SK-N-SH (cell line): Measurements from ENCODE around the gene PCMT1. TPM values are rescaled to one million over a fixed set of nuclear protein-coding genes. Genes with fewer than 3 reads are reported as not detected.

Experiments
- CTCF ChIA-PET: fragments of 300-600, 350-600 bp; formaldehyde crosslinking; extraction: SDS; loops from one replicate; lab custom pipeline; 2021; lab: Yijun Ruan, JAX
- POLR2A ChIA-PET: fragments of 350-600 bp; sonication (Branson Sonifier 250); formaldehyde crosslinking; extraction: SDS; loops from one replicate; lab custom pipeline; 2020; ENCODE audit warnings: antibody characterized with exemption, inconsistent platforms; lab: Yijun Ruan, JAX
- DNase-seq: peaks from one replicate; pipeline ENCODE4 v3.0.0; 2012
- H2AFZ ChIP-seq: fragments of 200-600 bp; sonication (generic); 2 replicates; pipeline ENCODE4 v1.8.1; 2016; ENCODE audit warnings: antibody characterized with exemption, mild to moderate bottlenecking, low read depth
- H3F3A ChIP-seq: fragments of 200-600 bp; sonication (generic); replicated peaks from 2 replicates; pipeline ENCODE3; 2016; ENCODE audit warnings: antibody characterized with exemption, mild to moderate bottlenecking; ENCODE audit not compliant: insufficient read depth
- H3K27ac ChIP-seq, 2 experiments: fragments of 200-500 bp in 1 of 2; fragments of 200-600 bp in 1 of 2; sonication (Bioruptor generic) in 1 of 2; sonication (generic), shearing (Covaris generic) in 1 of 2; 2 replicates each; pipeline versions ENCODE4 v1.5.1 to v1.6.1; 2014 to 2016; ENCODE audit warnings: low read depth in 2 of 2, inconsistent platforms in 1 of 2, low read length in 1 of 2, mild to moderate bottlenecking in 1 of 2, mixed read lengths in 1 of 2
- H3K27me3 ChIP-seq: fragments of 200-600 bp; sonication (generic), shearing (Covaris generic); 2 replicates; pipeline ENCODE4 v1.6.1; 2016; ENCODE audit warnings: mixed run types; ENCODE audit not compliant: insufficient read depth
- H3K36me3 ChIP-seq, 2 experiments: fragments of 200-500 bp in 1 of 2; fragments of 200-600 bp in 1 of 2; sonication (Bioruptor generic) in 1 of 2; sonication (generic) in 1 of 2; replicated peaks in 1 of 2; 2 replicates each; pipeline versions ENCODE3 to v1.5.1; 2014 to 2016; ENCODE audit warnings: low read length in 1 of 2, mild to moderate bottlenecking in 1 of 2; ENCODE audit not compliant: insufficient read depth in 2 of 2, control insufficient read depth in 1 of 2
- H3K4me1 ChIP-seq, 2 experiments: fragments of 200-500 bp in 1 of 2; fragments of 200-600 bp in 1 of 2; sonication (Bioruptor generic) in 1 of 2; sonication (generic), shearing (Covaris generic) in 1 of 2; 2 replicates each; pipeline versions ENCODE4 v1.5.1 to v1.6.1; 2014 to 2016; ENCODE audit warnings: low read depth in 1 of 2, low read length in 1 of 2, mixed run types in 1 of 2; ENCODE audit not compliant: insufficient read depth in 2 of 2, control insufficient read depth in 1 of 2
- H3K4me2 ChIP-seq: fragments of 200-600 bp; sonication (generic), shearing (Covaris generic); 2 replicates; pipeline ENCODE4 v1.6.1; 2017; ENCODE audit warnings: mixed run types
- H3K4me3 ChIP-seq, 2 experiments: fragments of 200-500 bp in 1 of 2; fragments of 200-600 bp in 1 of 2; sonication (Bioruptor generic) in 1 of 2; sonication (generic), shearing (Covaris generic) in 1 of 2; 2 replicates each; pipeline versions ENCODE4 v1.5.1 to v1.8.1; 2014 to 2016; ENCODE audit warnings: low read depth in 2 of 2, inconsistent platforms in 1 of 2, low read length in 1 of 2, mild to moderate bottlenecking in 1 of 2, mixed read lengths in 1 of 2, moderate library complexity in 1 of 2
- H3K79me2 ChIP-seq: fragments of 200-600 bp; sonication (generic); 2 replicates; pipeline ENCODE4 v1.8.1; 2017; ENCODE audit warnings: mild to moderate bottlenecking; ENCODE audit not compliant: insufficient read depth
- H3K9ac ChIP-seq: fragments of 200-600 bp; sonication (generic); 2 replicates; pipeline ENCODE4 v1.6.1; 2017; ENCODE audit warnings: mixed run types
- H3K9me2 ChIP-seq: fragments of 200-600 bp; sonication (generic); 2 replicates; pipeline ENCODE4 v1.6.1; 2017; ENCODE audit warnings: mixed run types
- H3K9me3 ChIP-seq: fragments of 200-600 bp; sonication (generic); 2 replicates; pipeline ENCODE4 v1.6.1; 2017; ENCODE audit warnings: mixed run types, mild to moderate bottlenecking, moderate library complexity
- H4K20me1 ChIP-seq: fragments of 200-600 bp; sonication (generic); 2 replicates; pipeline ENCODE4 v1.6.1; 2017; ENCODE audit warnings: mild to moderate bottlenecking, mixed run types; ENCODE audit not compliant: insufficient read depth
- FOXM1 ChIP-seq: IDR thresholded peaks from 2 replicates; pipeline ENCODE4 v1.4.0; 2012; ENCODE audit warnings: low read depth, mild to moderate bottlenecking
- GATA2 ChIP-seq: sonication (generic); formaldehyde crosslinking; IDR thresholded peaks from 2 replicates; pipeline ENCODE4 v1.5.0; 2020; ENCODE audit warnings: mild to moderate bottlenecking, missing genetic modification reagents
- JUND ChIP-seq: IDR thresholded peaks from 2 replicates; pipeline ENCODE4 v1.4.0; 2012
- MAX ChIP-seq: IDR thresholded peaks from 2 replicates; pipeline ENCODE4 v1.4.0; 2012; ENCODE audit warnings: low read depth
- MEF2A ChIP-seq: IDR thresholded peaks from 2 replicates; pipeline ENCODE4 v1.4.0; 2012; ENCODE audit warnings: low read depth, borderline replicate concordance
- MXI1 ChIP-seq: IDR thresholded peaks from 2 replicates; pipeline ENCODE4 v1.6.1; 2012; ENCODE audit warnings: mild to moderate bottlenecking, low read depth, low read length, improper control_type of control experiment
- RAD21 ChIP-seq: IDR thresholded peaks from 2 replicates; pipeline ENCODE4 v1.6.1; 2012; ENCODE audit warnings: mild to moderate bottlenecking, low read length
- REST ChIP-seq: IDR thresholded peaks from 2 replicates; pipeline ENCODE4 v1.6.1; 2012; ENCODE audit warnings: mild to moderate bottlenecking, low read depth, low read length, moderate library complexity
- SMC3 ChIP-seq: IDR thresholded peaks from 2 replicates; pipeline ENCODE4 v1.6.1; 2012; ENCODE audit warnings: low read depth, low read length, improper control_type of control experiment
- TAF1 ChIP-seq: IDR thresholded peaks from 2 replicates; pipeline ENCODE4 v1.6.1; 2012; ENCODE audit warnings: low read depth, mild to moderate bottlenecking, low read length, moderate library complexity, borderline replicate concordance
- TCF12 ChIP-seq: IDR thresholded peaks from 2 replicates; pipeline ENCODE4 v1.4.0; 2012
- USF1 ChIP-seq: IDR thresholded peaks from 2 replicates; pipeline ENCODE4 v1.4.0; 2012; ENCODE audit warnings: low read depth, borderline replicate concordance
- WGBS: methylation state at CpG from one replicate; pipeline ENCODE4 v1.1.6; 2017; ENCODE audit warnings: low lambda C conversion rate; 5-methylcytosine and 5-hydroxymethylcytosine counted together
- polyA plus RNA-seq, 3 experiments: library from polyadenylated mRNA; depleted of rRNA; stranded (reverse); fragments of >200 nt; gene quantifications; 2 replicates each; pipeline ENCODE4 v1.2.3, GENCODE V29; 2012

Gene PCMT1
- polyA plus RNA-seq, 1 of the 3 experiments (the other 2 are of a cell fraction) = 190 TPM

GRCh38 chr6:149777624-149778023, 28.1 kb downstream of the PCMT1 start:
- H3K4me3 ChIP-seq = no peak overlapping the region
- H3K27ac ChIP-seq = no peak overlapping the region
- no peaks in the 10 kb centered on the region for H4K20me1 ChIP-seq
- no peak overlapping the region for H3K4me2 ChIP-seq
- 100% methylated on average over 1 of the region's 1 CpG for WGBS
- no peak for DNase-seq
- ChIA-PET POLR2A (no interaction called here), CTCF (interaction anchor here (0.9 kb wide), 1 partner anchor 11 kb away, joined by 3 read pairs; no protein-coding TSS in a partner anchor)
- TF ChIP-seq MEF2A = no peak
- H3K9ac ChIP-seq = no peak overlapping the region
- H3K9me3 ChIP-seq = no peaks in the 10 kb centered on the region
- no peak overlapping the region for H2AFZ ChIP-seq
- no peaks in the 10 kb centered on the region for H3F3A ChIP-seq
- H3K9me2 ChIP-seq = no peaks in the 10 kb centered on the region
- peaks cover 36% of the 10 kb centered on the region; the same call in 1 of the 2 replicates for H3K79me2 ChIP-seq
- H3K4me1 ChIP-seq = no peaks in the 10 kb centered on the region
- peaks cover 3 to 37% of the 10 kb centered on the region in 2 experiments for H3K36me3 ChIP-seq
- H3K27me3 ChIP-seq = no peaks in the 10 kb centered on the region

- no peaks in the 10 kb centered on the region for H3K27me3 ChIP-seq
- no peaks in the 10 kb centered on the region for H3K9me3 ChIP-seq
- H3K79me2 ChIP-seq = peaks cover 31% of the 10 kb centered on the region
- H3K9ac ChIP-seq = no peak overlapping the region
- no peak overlapping the region for H3K27ac ChIP-seq
- no peak overlapping the region for H3K4me2 ChIP-seq
- no peak for DNase-seq
- CTCF ChIA-PET = no interaction called here
- H3K9me2 ChIP-seq = no peaks in the 10 kb centered on the region
- 52% methylated on average over 2 of the region's 2 CpGs for WGBS
- H3F3A ChIP-seq = no peaks in the 10 kb centered on the region
- no peaks in the 10 kb centered on the region for H4K20me1 ChIP-seq
- POLR2A ChIA-PET = interaction anchor here (0.6 kb wide), 1 partner anchor 10 kb away, joined by 3 read pairs; no protein-coding TSS in a partner anchor
- peaks cover 3 to 35% of the 10 kb centered on the region in 2 experiments for H3K36me3 ChIP-seq
- H2AFZ ChIP-seq = no peak overlapping the region
- H3K4me3 ChIP-seq = no peak overlapping the region
- no peak for TF ChIP-seq REST
- TF ChIP-seq MAX = no peak
- TF ChIP-seq GATA2 (CRISPR knock-in tag) = no peak
- no peak for TF ChIP-seq USF1
- no peak for TF ChIP-seq RAD21
- TF ChIP-seq TAF1 = no peak
- TF ChIP-seq FOXM1 = no peak
- TF ChIP-seq TCF12 = no peak
- no peak for TF ChIP-seq JUND
- no peak for TF ChIP-seq SMC3
- no peak for TF ChIP-seq MXI1
- H3K4me1 ChIP-seq = no peaks in the 10 kb centered on the region
Measured at GRCh38 chr6:149779644-149779963, 30.1 kb downstream of the PCMT1 start.
